HG03159 (cell line): ENCODE measurements around the gene DNAJB1.
"Not testable (repeated sequence)": the region's sequence is repeated elsewhere in the genome, so short reads cannot be mapped to it uniquely, and the experiment has no call there.

ENCODE experiments used
- ATAC-seq: cut with Tn5 transposase; IDR thresholded peaks from one replicate; pipeline ENCODE4 v1.9.1; 2021; ENCODE audit warnings: mild to moderate bottlenecking, moderate library complexity; ENCODE audit not compliant: unreplicated experiment

The DNAJB1 gene

DNA sequence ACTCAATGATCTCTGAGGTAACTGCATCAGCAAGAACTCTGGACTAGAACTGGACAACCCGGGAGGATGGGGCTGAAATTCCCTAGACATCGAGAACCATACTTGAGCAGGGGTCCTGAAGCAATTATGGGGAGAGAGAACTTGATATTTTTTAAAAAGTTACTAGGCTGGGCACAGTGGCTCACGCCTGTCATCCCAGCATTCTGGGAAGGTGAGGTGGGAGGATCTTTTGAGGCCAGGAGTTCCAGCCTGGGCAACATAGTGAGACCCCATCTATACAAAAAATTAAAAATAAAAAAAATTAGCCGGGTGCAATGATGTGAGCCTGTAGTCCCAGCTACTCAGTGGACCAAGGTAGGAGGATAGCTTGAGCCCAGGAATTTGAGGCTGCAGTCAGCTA lies 2.3 kb upstream of the DNAJB1 start:
- ATAC-seq, result no peak

DNA sequence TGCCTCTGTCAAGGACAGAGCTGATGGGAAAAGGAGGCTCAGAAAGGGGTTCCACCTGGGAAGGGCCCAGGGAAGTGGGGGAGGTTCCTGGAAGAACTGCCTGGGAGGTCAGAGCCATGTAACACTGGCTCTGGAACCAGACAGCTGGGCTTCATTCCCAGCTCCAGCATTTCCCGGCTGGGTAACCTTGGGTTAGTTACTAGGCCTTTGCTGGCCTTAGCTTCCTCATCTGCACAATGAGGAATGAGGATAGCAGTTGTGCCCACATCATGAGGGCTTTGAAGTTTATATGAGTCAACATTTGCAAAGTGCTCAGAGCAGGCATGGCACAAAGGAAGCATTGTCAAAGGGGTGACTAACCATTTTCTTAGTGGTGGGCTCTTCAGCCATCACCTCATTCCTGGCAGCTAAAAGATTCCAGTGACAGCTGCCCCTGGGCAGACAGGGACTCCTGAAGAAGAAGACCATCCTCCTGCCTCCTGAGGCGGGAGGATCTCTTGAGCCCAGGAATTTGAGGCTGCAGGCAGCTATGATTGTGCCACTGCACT lies 1.7 kb upstream of the DNAJB1 start:
- no peak for ATAC-seq

DNA sequence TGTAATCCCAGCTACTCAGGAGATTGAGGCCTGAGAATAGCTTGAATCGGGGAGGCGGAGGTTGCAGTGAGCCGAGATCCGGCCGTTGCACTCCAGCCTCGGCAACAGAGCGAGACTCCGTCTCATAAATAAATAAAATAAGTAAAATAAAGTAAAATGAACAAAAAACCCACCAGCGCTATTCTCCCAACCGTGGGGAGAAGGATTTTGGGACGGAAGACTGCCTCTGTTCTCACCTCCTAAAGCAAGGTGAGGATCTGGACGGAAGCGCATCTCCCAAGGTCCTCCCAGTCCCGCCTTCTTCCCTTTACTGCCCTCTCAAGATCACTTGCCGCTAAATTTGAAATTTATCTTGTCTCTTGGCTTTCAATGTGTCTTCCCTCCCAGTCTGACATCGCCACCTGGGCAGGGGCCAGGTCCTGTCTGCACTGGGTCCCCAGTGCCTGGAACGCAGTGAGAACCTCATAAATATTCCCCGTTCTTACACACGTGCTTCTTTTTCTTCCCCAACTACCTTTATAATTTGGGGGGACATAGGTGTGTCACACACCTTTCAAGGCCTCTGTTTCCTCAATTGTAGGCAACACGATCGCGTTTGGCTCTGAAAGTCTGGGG lies 1.2 kb upstream of the DNAJB1 start:
- ATAC-seq, result no peak

DNA sequence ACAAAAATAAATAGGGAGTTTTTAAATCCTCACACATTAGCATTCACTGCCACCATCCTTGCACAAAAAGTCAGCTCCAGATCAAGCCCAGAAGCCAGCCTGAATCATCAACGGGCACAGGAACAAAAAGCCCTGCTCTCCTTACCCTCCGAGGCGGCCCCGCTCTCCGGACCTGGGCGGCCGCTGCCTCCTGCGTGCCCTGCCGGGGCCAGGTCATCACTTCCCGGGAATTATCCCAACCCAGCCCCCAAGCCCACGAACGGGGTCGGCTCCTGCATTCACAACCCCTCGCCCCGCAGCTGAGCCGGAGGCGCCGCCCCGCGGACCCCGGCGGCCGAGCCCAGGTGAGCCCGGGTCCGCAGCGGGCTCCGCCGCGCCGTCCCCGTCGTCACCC lies 754 bp downstream of the DNAJB1 start:
- no peak for ATAC-seq

DNA sequence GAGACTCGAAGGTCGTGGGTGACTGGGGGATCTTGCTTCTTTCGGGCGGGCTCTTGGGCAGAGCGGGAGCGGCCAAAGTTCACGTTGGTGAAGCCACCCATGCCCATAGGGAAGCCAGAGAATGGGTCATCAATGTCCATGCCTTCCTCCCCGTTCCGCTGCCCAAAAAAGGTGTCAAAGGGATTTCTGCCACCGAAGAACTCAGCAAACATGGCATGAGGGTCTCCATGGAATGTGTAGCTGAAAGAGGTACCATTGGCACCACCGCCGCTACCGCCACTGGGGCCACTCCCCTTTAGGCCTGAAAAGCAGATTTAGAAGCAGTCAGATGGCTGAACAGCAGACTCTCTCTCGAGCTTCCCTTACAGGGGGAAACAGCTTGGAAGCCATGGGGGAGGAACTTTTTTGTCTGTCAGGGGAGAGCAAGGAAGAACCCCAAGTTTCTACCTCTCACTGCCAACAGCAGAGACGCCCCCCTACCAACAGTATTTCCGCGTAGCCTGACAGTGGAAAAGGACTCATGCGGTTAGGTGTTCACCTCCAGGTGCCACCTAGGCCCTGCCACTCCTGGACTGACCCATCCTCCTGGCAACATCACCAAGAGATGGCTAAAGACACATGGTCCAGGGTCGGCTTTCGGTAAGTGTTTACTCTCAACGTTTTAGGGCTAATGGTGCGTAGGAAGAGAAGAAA lies 1.3 kb downstream of the DNAJB1 start:
- ATAC-seq, result no peak

- no peak for ATAC-seq
These were observed 2.1 kb downstream of the DNAJB1 start for GRCh38 chr19:14516048-14516534.

- no peak for ATAC-seq
These were observed 2.6 kb downstream of the DNAJB1 start for GRCh38 chr19:14515501-14516047.

GRCh38 chr19:14514215-14514863 lies 3.9 kb downstream of the DNAJB1 start:
- no peak for ATAC-seq

- no peak for ATAC-seq
These were observed 5.7 kb downstream of the DNAJB1 start for GRCh38 chr19:14512406-14512961.

GRCh38 chr19:14511229-14511593 lies 7.0 kb downstream of the DNAJB1 start:
- no peak for ATAC-seq

DNA sequence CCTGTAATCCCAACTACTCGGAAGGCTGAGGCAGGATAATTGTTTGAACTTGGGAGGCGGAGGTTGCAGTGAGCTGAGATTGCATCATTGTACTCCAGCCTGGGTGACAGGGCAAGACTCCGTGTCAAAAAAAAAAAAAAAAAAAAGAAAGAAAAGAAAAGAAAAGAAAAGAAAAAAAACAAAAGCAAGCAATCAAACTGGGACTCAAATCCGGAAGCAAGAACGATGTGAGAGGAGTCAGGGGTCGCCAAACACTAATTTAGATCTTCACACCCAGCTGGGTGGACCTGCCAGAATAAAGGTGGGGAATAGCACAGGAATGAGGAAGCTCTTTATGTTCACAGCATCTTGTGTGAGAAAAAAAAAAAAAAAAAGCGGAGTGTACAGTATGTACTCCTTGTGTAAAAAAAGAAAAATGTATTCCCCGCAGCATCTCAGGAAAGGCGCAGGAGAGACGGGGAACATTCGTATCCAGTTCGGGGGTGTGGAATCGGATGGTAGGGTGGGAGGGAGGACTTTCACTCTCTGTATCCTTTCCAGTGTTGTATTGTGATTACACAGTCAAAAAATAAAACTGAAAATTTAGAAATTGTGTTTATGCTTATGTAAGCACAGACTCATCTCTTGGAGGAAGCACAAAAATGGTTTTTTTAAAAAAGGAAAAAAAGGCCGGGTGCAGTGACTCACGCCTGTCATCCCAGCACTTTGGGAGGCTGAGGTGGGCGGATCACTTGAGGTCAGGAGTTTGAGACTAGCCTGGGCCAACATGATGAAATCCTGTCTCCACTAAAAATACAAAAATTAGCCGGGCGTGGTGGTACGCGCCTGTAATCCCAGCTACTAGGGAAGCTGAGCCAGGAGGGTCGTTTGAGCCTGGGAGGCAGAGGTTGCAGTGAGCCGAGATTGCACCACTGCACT lies 7.6 kb downstream of the DNAJB1 start:
- no peak for ATAC-seq

- no peak for ATAC-seq
These were observed 10.3 kb downstream of the DNAJB1 start for GRCh38 chr19:14507704-14508542.

DNA sequence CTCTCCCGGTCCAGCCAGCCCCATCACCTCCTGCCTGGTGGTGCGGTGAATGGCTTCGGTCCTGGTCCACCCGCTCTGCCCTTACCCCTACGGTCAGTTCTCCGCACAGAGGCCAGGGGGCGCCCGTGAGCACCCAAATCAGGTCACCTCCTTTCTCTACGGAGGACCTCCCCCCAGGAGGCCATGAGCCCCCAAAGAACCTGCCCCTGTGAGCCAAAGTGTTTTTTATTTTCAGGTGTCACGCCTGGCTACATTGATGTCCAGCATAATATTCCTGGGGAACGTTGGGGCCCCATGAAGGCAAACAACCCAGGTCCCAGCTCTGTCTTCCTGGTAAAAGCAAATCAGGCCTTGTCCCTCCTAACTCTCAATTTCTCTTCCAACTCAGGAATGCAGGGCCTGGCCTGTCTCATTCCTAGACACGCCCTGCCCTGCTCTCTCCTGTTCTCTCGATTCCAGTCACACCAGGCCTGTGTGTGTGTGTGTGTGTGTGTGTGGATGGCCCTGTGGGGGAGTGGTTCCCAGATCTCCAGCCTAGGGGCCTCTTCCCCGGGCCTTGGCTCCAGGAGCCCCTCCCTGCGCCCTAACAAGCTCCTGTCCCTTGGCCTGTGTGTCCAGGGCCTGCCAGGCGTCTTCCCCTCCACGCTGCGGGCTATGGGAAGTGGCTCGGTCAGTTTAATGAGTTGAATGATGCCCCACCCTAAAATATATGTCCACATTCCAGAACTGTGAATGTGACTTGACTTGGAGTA lies 12.5 kb downstream of the DNAJB1 start:
- no peak for ATAC-seq

DNA sequence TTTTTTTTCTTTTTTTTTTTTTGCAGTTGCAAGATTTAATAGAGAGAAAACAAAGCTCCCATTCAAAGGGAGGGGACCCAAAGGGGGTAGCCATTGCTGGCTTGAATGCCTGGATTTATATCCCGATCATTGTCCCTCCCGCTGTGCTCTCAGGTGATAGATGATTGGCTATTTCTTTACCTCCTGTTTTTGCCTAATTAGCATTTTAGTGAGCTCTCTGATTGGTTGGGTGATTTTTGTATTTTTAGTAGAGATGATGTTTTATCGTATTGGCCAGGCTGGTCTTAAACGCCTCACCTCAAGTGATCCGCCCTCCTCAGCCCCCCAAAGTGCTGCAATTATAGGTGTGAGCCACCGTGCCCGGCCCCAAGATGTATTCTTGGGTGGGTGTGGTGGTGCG lies 13.6 kb downstream of the DNAJB1 start:
- ATAC-seq, result not testable (repeated sequence)

GRCh38 chr19:14503285-14503684 lies 14.9 kb downstream of the DNAJB1 start:
- no peak for ATAC-seq

DNA sequence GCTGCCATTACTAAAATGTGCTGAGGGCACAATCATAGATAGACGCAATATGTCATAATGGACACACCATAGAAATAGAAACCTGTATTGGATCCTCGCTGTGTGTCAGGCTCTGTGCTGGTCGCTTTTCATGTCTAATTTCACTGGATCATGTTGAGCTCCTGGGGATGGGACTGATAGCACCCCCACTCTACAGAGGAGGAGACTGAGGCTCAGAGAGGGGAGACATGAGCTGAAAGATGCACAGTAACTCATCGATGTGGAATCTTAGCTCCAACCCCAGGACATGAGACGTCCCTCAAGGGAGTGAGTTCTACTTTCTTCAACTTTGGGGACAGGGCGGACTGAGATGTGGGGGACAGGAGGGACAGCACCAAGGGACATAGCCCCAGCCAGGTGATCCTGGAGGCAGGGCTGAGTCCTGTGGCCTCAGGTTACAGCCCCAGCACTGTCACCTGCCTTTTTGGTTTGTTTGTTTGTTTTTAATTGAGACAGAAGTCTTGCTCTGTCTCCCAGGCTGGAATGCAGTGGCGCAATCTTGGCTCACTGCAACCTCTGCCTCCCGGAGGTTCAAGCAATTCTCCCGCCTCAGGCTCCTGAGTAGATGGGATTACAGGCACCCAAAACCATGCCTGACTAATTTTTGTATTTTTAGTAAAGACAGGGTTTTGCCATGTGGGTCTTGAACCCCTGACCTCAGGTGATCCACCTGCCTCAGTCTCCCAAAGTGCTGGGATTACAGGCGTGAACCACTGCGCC lies 15.7 kb downstream of the DNAJB1 start:
- ATAC-seq, result no peak

DNA sequence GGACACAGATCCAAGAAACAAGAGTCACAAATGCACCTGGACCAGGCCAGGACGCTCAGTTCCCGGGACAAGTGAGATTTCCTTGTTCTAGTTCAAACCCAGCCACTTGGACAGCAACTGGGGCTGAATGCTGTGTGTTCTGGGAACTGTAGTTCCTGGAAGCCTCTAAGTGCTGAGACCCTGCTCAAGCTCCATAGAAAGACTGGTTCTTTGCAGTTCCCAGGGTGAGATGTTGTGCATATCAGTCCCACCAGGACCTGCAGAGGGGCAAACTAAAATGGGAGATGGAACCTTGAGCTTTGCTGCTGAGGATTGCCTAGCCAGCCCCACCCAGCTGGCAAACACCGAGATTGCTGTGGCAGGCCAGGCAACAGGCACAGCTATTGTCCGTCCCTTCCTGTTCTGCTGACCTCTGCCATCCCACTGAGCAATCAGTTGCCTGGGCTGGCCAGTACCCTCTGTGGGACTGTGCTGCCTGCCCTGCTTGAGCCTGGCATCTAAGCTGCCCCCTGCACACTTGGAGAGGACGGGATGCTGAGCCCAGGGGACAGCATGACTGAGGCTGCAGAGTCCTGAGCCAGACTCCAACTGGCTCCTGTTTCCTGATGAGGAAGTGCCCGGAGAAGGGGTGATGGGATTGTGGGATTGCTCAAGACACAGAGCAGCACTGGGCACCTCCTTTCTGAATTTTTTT lies 20.8 kb downstream of the DNAJB1 start:
- ATAC-seq, result no peak
